ENCODE measurements around the gene ADAT3.

DNA sequence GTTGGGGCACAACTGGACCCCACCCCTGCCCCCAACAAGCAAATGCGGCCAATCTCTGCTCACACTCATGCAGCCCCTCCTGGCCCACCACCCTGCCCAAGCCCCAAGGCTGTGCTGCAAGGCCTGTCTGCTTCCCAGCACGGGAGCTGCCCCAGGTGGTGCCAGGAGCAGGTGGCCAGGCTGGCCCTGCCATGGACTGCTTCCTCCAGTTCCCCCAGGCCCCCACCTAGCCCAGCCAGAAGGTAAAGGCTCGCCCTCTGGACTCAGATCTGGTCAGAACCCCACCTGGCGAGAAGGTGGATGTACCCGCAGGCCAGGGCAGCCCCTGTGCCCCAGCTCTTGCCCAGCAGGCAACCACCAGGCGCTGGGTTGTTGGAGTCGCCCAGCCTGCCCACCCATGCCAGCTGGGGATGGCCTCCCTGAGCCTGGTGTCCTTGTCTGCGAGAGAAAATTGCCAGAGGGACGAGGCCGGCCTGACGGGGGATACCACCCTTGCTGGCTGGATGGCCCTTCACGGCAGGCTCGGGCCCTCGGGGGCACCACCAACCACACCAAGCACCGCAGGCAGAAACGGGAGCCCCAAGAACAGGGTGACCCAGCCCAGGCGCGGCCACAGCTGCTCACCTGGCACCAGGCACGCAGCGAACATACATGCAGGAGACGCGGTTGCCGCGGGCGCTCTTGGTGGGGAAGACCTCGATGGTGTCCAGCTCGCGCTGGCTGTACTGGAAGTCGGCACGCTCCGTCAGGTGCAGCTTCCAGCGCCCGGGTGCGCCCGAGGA is 24.4 kb upstream of the ADAT3 start:
- TF ChIP-seq, protein P1, sequence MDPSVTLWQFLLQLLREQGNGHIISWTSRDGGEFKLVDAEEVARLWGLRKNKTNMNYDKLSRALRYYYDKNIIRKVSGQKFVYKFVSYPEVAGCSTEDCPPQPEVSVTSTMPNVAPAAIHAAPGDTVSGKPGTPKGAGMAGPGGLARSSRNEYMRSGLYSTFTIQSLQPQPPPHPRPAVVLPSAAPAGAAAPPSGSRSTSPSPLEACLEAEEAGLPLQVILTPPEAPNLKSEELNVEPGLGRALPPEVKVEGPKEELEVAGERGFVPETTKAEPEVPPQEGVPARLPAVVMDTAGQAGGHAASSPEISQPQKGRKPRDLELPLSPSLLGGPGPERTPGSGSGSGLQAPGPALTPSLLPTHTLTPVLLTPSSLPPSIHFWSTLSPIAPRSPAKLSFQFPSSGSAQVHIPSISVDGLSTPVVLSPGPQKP (IDR thresholded peaks at IDR 0.05; ENCODE audit: borderline replicate concordance, low read depth, low read length) = no peak
- TF ChIP-seq, protein P2, sequence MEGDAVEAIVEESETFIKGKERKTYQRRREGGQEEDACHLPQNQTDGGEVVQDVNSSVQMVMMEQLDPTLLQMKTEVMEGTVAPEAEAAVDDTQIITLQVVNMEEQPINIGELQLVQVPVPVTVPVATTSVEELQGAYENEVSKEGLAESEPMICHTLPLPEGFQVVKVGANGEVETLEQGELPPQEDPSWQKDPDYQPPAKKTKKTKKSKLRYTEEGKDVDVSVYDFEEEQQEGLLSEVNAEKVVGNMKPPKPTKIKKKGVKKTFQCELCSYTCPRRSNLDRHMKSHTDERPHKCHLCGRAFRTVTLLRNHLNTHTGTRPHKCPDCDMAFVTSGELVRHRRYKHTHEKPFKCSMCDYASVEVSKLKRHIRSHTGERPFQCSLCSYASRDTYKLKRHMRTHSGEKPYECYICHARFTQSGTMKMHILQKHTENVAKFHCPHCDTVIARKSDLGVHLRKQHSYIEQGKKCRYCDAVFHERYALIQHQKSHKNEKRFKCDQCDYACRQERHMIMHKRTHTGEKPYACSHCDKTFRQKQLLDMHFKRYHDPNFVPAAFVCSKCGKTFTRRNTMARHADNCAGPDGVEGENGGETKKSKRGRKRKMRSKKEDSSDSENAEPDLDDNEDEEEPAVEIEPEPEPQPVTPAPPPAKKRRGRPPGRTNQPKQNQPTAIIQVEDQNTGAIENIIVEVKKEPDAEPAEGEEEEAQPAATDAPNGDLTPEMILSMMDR (conservative IDR thresholded peaks at IDR 0.05; ENCODE audit: low read depth, low read length) = no peak

Measured in IMR-90 (cell line).